ENCODE results near the gene SPRR1A.

The SPRR1A gene, protein sequence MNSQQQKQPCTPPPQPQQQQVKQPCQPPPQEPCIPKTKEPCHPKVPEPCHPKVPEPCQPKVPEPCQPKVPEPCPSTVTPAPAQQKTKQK

GRCh38 chr1:152983743-152984142, at the start of gene SPRR1A:
SPRR1A (plus strand) TSS chr1:152984081; CDS start chr1:152985231, 1,150 bp downstream.
- no peak for DNase-seq

- DNase-seq = no peak
These were observed 43.3 kb upstream of the SPRR1A start for GRCh38 chr1:152940614-152941013.

DNA sequence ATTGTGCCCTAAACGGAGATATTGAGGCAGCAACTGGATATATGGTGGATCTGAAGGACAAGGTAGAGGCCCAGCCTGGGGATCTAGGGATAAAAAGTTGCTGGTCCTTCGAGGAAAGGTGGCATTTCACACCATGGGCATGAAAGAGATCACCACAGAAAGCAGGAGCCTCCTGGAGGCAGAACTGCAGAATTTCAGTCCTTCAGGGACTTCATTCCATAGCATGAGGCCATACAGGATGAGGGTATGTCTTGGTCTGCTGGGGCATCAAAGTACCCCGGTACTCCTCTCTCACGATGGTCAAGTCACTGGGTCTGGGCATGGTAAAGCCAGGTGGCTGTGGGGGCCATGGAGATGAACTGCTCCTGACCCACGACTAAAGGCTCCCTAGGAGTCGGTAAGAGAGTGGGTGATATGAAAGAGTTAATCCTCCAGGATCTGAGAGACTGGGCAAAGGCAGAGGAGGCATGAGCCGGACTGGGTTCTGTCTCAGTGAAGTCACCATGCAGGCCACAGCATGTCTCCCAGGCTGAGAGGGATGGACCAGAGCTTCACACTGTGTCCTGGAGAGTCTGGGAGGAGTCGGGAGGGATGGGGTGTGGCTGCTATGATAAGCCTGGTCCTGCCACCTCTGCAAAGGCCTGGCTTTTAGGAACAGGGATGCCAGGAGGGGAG, 42.7 kb upstream of the SPRR1A start:
- DNase-seq = no peak

GRCh38 chr1:152942161-152942560, 41.7 kb upstream of the SPRR1A start:
- no peak for DNase-seq

DNA sequence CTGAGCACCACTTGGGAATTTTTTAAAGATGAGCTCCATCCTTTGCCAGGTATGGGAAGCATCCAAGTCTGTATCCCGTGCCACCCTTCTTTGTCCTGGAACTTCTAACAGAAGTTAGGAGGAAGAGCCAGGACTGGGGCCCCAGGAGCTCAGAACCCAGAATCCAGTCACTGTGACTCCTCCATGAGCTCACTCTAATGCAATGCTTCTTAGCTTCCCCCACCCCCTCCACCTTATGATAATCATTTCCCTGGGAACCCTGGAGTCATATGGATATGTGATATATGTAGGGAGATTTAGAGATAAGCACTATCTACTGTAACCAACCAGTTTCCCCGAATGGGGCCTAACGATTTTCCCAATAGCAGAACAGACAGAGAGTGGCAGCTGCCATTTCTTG, 37.6 kb upstream of the SPRR1A start:
- DNase-seq = no peak

- no peak for DNase-seq
These were observed 37.1 kb upstream of the SPRR1A start, which contains the start of gene SPRR5 for GRCh38 chr1:152946651-152947256. SPRR5 (plus strand) TSS chr1:152947206; CDS start chr1:152948555, 1,349 bp downstream.

GRCh38 chr1:152951711-152952110, 32.2 kb upstream of the SPRR1A start:
- DNase-seq = no peak

DNA sequence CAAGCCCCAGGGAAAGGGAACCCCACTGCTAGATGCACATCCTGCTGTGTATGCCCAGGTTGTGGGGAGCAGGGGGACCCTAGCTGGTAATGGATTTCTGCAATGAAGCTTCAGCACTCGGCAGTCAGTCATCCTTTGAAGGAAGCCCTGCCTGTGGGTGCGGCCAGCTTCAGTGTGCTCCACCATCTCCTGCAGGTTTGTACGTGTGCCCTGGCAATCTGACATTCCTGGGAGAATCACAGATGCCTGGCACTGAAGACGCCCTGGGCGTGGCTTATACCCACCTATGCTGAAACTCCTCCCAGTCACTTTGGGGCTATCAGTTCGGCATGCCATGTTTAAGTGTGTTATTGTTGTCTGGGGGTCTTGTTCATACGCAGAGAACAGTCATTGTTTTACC, 30.1 kb upstream of the SPRR1A start:
- no peak for DNase-seq

DNA sequence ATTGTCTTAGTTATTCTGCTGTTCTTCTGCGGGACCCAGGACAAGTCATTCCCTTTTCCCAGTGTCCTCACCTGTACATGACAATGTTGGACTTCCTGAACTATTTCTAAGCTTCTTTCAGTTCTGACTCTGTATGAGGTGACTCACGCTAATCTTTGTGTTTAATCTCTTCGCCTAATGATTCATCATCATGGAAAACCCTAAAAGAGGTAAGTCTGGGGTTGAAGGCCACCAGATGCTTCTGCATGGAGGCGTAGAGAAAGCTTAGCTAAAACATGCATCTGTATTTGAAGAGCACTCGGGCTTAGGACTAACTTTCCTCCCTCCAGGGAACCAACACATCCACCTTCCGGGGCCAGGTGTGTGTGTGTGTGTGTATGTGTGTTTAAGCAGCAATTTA, 29.4 kb upstream of the SPRR1A start:
- no peak for DNase-seq

GRCh38 chr1:152957561-152957960, 26.3 kb upstream of the SPRR1A start:
- DNase-seq = no peak

- DNase-seq = no peak
These were observed 24.6 kb upstream of the SPRR1A start for GRCh38 chr1:152959273-152959672.

GRCh38 chr1:152959801-152960451, 24.0 kb upstream of the SPRR1A start:
- no peak for DNase-seq

DNA sequence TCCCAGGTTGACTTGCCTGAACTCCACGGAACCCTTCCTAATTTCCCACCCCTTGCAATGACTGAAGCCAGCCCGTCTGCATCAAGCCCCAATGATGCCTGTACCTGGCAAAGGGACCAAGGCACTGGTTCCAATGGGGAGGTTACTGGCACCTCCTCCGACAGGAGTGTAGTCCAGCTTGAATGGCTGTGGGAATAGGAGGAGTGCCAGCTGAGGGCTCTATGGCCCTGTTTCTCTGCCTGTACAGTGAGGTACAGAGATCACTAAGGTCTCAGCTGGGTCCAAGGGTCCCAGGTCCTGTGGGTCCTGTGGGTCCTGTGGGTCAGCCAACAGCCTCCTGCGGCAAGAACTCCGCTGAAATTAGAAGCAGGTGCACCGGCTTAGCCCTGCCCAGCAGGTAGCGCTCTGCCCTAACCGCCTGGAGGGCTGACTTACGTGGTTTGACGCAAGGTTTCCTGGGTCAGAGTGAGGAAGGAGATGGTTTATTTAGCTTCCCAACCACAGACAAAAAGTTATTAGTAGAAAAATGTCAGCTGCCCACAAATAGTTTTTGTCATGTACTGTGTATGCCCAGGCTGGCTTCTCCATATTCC, 23.3 kb upstream of the SPRR1A start:
- DNase-seq = no peak

DNA sequence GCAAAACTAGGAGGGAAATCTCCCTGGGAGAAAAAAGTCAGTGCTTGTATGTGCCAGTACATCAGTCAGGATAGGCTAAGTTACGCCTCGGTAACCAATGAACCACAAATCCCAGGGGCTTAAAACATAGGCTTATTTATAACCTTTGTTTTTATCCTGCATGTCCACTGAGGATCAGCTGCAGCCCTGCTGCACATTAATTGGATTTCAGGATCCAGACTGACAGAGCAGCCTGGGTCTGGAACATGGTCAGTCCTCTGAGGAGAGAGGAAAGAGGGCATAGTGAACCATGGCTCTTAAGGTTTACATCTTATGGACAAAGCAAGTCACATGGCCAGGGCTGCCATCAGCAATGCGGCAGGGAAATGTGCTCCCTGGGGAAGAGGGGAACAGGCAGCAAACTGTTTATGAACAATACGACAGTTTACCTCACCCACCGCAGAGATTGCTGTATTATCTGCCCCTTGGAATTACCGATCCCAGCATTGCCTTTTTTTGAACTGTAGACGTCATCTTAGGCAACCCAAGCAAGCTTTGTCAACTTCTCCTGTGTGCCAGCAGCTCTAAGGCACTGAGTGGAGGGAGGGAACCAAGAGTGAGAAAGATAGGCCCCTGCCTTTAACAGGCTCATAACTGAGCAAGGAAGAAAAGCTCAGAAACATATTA, 22.5 kb upstream of the SPRR1A start:
- no peak for DNase-seq

DNA sequence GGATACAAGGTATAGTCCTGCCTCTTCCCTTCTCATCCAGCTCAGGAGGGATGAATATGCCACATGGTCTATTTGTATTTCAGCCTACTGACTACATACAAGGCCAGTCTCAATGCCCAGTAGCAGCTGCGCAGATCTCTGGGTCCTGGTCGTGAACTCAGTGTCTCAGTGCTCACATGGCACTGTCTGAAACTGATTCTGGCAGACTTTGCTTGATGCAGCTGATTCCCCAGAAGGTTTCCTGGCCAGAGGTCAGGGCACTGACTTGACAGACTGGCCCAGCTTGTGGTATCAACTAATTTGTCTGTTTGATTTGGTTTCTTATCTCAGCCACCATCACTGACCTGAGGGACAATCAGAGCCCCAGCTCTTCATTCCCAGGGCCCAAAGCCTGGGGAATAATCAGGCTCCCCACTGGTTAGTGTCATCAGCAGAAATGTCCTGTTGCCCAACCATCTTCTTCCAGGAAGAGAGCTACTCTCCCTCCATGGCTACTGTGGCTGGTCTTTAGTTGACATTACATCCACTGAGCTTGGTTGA, 20.9 kb upstream of the SPRR1A start:
- no peak for DNase-seq

DNA sequence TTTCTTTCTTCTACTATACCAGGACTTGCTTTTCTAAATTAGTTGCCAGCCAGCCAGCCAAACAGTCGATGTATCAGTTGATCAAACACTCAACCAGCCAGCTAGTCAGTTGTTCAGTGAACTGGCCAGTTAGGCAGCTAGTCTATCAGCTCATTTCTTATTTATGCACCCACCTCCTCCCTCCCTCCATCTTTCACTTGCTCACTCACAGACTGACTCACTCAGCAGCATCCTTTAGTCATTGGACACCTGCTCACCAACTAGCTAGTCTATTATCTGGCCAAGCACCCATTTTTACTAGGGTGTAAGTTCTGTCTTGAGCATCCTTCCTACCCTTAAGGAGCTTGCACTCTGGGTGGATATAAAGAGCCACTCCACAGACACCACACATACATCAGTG, 19.3 kb upstream of the SPRR1A start:
- no peak for DNase-seq

- DNase-seq = no peak
These were observed 18.0 kb upstream of the SPRR1A start for GRCh38 chr1:152965853-152966252.

GRCh38 chr1:152967201-152967600, 16.7 kb upstream of the SPRR1A start:
- no peak for DNase-seq

DNA sequence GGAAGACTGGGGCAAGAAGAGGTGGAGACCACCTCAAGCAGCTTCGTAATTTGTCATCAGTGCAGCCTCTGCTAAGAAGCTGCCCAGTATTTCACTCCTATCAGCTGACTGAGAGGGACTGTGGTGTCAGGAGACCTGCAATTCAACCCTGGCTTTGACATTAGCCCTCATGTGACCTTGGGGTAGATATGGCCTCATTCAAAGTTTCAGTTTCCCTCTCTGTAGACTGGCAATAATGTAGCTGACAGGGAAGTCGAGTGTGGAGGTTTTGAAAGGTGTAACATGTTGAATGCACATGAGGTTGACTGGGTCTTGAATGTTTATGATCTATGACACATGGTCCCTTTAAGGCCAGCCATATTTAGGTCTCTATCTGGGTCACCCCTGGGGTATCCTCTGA, 15.6 kb upstream of the SPRR1A start:
- DNase-seq = no peak

- no peak for DNase-seq
These were observed 14.8 kb upstream of the SPRR1A start for GRCh38 chr1:152969036-152969435.

DNA sequence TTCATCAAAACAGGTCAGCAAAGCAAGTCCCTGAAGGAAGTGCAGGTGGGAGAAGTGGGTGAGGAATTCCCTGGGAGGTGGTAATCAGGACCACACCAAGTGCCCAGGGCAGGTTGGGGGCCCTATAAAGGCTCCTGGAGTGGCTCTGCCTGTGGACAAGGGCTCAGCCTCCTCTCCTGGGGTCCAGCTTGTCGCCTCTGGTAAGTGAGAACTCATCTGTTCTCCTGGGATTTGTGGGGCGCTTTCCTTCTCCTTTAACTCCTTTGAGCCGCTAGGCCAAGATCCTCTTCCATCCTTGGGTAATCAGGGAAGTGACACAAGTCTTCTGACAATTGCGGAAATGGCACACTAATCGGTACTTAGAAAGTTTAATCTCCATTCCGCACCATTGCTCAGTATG, 13.4 kb upstream of the SPRR1A start, which contains the start of gene SPRR4:
Gene SPRR4 (plus strand): TSS at position 154 of the 400 bp plus-strand sequence. CDS start 1,243 bp downstream, outside the sequence.
- no peak for DNase-seq

DNA sequence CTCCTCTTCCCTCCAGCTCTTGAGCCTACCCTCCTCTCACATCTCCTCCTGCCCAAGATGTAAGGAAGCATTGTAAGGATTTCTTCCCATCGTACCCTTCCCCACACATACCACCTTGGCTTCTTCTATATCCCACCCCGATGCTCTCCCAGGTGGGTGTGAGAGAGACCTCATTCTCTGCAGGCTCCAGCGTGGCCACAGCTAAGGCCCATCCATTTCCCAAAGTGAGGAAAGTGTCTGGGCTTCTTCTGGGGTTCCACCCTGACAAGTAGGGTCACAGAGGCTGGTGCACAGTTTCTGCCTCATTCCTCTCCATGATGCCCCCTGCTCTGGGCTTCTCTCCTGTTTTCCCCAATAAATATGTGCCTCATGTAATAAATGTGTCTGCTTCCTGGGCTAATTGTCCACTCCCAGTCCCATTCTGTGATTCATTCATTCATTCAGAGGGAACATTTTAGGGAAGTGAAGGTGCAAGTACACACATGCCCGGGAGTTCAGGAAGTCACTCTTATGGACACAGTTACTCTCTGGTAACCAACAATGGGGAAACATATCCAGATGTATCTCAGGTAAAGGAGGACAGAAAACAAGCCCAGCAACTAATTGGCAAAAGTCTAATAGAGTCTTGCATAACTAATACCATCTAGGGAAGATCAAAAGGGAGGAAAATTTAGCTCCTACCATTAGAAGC, 11.5 kb upstream of the SPRR1A start:
- no peak for DNase-seq

Measured in activated CD4-positive, alpha-beta T cell treated with anti-CD3 and anti-CD28 coated beads, Interleukin-2, amount 50 U/mL, for 48 hours (primary cell).